Measurements from ENCODE around the gene DDT.
"Not testable (repeated sequence)": the region's sequence is repeated elsewhere in the genome, so short reads cannot be mapped to it uniquely, and the experiment has no call there.

- not testable (repeated sequence) for TF ChIP-seq REST (IDR thresholded peaks at IDR 0.05; ENCODE audit: insufficient replicate concordance, low read depth); CTCF (IDR thresholded peaks at IDR 0.05; ENCODE audit: insufficient read depth, low read length); POLR2AphosphoS5 (IDR thresholded peaks at IDR 0.05; ENCODE audit: low read depth); GABPA (IDR thresholded peaks at IDR 0.05; ENCODE audit: low read depth)
Observed at GRCh38 chr22:23977304-23977703, 3.1 kb upstream of the DDT start.

Data from HL-60 (cell line).